HepG2 (cell line): Measurements from ENCODE around the gene NSMCE1. TPM values are rescaled to one million over a fixed set of nuclear protein-coding genes. Genes with fewer than 3 reads are reported as not detected.

ENCODE experiments used
- ATF4 ChIP-seq, 2 experiments: fragments of 450-650 bp in 1 of 2; sonication (generic) in 1 of 2; formaldehyde crosslinking; IDR thresholded peaks; 2 replicates each; pipeline versions ENCODE4 v1.5.0 to v1.8.0; 2020 to 2022; ENCODE audit warnings: mild to moderate bottlenecking in 1 of 2, missing genetic modification reagents in 1 of 2
- CBFB ChIP-seq: sonication (generic); formaldehyde crosslinking; IDR thresholded peaks from 2 replicates; pipeline ENCODE4 v1.4.0; 2020; ENCODE audit warnings: missing genetic modification reagents
- CREM ChIP-seq, 2 experiments: sonication (generic) in 1 of 2; formaldehyde crosslinking in 1 of 2; IDR thresholded peaks; 2 replicates each; pipeline versions ENCODE4 v1.4.0 to v1.6.1; 2016 to 2020; ENCODE audit warnings: antibody characterized with exemption in 1 of 2, mild to moderate bottlenecking in 1 of 2, missing genetic modification reagents in 1 of 2
- ISL2 ChIP-seq: sonication (generic); formaldehyde crosslinking; IDR thresholded peaks from 2 replicates; pipeline ENCODE4 v1.5.0; 2020; ENCODE audit warnings: missing genetic modification reagents
- MLLT10 ChIP-seq: sonication (generic); formaldehyde crosslinking; IDR thresholded peaks from 2 replicates; pipeline ENCODE4 v1.4.0; 2020; ENCODE audit warnings: missing genetic modification reagents
- MYC ChIP-seq: sonication (generic); formaldehyde crosslinking; IDR thresholded peaks from 2 replicates; pipeline ENCODE4 v1.9.0; 2021; ENCODE audit warnings: missing genetic modification reagents, borderline replicate concordance
- NBN ChIP-seq: fragments of 450-650 bp; conservative IDR thresholded peaks from 2 replicates; pipeline ENCODE4 v1.6.1; 2017
- NKX3-1 ChIP-seq: sonication (generic); formaldehyde crosslinking; IDR thresholded peaks from 2 replicates; pipeline ENCODE4 v1.5.0; 2020; ENCODE audit warnings: missing genetic modification reagents
- SRY ChIP-seq: sonication (generic); formaldehyde crosslinking; IDR thresholded peaks from 2 replicates; pipeline ENCODE4 v1.8.0; 2022; ENCODE audit warnings: mild to moderate bottlenecking, missing genetic modification reagents
- ZBTB39 ChIP-seq: sonication (generic); formaldehyde crosslinking; IDR thresholded peaks from 2 replicates; pipeline ENCODE4 v1.5.0; 2020; ENCODE audit warnings: missing genetic modification reagents
- ZBTB4 ChIP-seq: sonication (generic); formaldehyde crosslinking; IDR thresholded peaks from 2 replicates; pipeline ENCODE4 v1.4.0; 2020; ENCODE audit warnings: missing genetic modification reagents, mild to moderate bottlenecking, borderline replicate concordance
- ZNF225 ChIP-seq: sonication (generic); formaldehyde crosslinking; IDR thresholded peaks from 2 replicates; pipeline ENCODE4 v1.4.0; 2020; ENCODE audit warnings: mild to moderate bottlenecking, missing genetic modification reagents
- ZNF260 ChIP-seq: sonication (generic); formaldehyde crosslinking; IDR thresholded peaks from 2 replicates; pipeline ENCODE4 v1.4.0; 2020; ENCODE audit warnings: missing genetic modification reagents, low read depth, mild to moderate bottlenecking, borderline replicate concordance
- ZNF3 ChIP-seq: IDR thresholded peaks from 2 replicates; pipeline ENCODE4 v1.7.0; 2017; ENCODE audit warnings: inconsistent platforms
- ZNF703 ChIP-seq: sonication (generic); formaldehyde crosslinking; IDR thresholded peaks from 2 replicates; pipeline ENCODE4 v1.5.1; 2020; ENCODE audit warnings: missing genetic modification reagents, mild to moderate bottlenecking, moderate library complexity, borderline replicate concordance
- ZNF766 ChIP-seq: sonication (generic); formaldehyde crosslinking; IDR thresholded peaks from 2 replicates; pipeline ENCODE4 v1.5.0; 2020; ENCODE audit warnings: missing genetic modification reagents, borderline replicate concordance
- ZNF776 ChIP-seq: sonication (generic); formaldehyde crosslinking; IDR thresholded peaks from 2 replicates; pipeline ENCODE4 v1.4.0; 2020; ENCODE audit warnings: mild to moderate bottlenecking, missing genetic modification reagents
- ZSCAN30 ChIP-seq: sonication (generic); formaldehyde crosslinking; IDR thresholded peaks from 2 replicates; pipeline ENCODE4 v1.5.0; 2020; ENCODE audit warnings: mild to moderate bottlenecking, missing genetic modification reagents
- polyA plus RNA-seq, 8 experiments: library from polyadenylated mRNA; depleted of rRNA in 3 of 8; stranded (reverse) in 7 of 8; unstranded in 1 of 8; fragments of >200 nt; fragmentation: Illumina TruSeq in 4 of 8; extraction: Trizol in 4 of 8; gene quantifications; 2 replicates each; pipeline versions ENCODE4 v1.2.1 to v1.2.3, GENCODE V29; 2011 to 2016; ENCODE audit warnings: low read depth in 4 of 8, missing spikeins in 1 of 8, mixed read lengths in 1 of 8; ENCODE audit not compliant: insufficient read depth in 1 of 8
- total RNA-seq, 5 experiments: library from RNA; depleted of rRNA; stranded (reverse); fragments of >200 nt; fragmentation: Illumina TruSeq; extraction: Trizol; gene quantifications; 2 replicates each; pipeline ENCODE4 v1.2.3, GENCODE V29; 2016; ENCODE audit warnings: low read depth in 1 of 5
- TF ChIP-seq, protein P1 (sequence below): sonication (generic); formaldehyde crosslinking; conservative IDR thresholded peaks from 2 replicates; pipeline ENCODE4 v1.4.0; 2020; ENCODE audit warnings: missing genetic modification reagents
- TF ChIP-seq, protein P2 (sequence below): IDR thresholded peaks from 2 replicates; pipeline ENCODE4 v1.6.1; 2016; ENCODE audit warnings: low read depth

NSMCE1 gene
- total and polyA plus RNA-seq, 2 of the 13 experiments (the other 11 are each of a cell fraction or from before 2014, with no cell fraction given): 42.7 to 52.9 TPM

DNA sequence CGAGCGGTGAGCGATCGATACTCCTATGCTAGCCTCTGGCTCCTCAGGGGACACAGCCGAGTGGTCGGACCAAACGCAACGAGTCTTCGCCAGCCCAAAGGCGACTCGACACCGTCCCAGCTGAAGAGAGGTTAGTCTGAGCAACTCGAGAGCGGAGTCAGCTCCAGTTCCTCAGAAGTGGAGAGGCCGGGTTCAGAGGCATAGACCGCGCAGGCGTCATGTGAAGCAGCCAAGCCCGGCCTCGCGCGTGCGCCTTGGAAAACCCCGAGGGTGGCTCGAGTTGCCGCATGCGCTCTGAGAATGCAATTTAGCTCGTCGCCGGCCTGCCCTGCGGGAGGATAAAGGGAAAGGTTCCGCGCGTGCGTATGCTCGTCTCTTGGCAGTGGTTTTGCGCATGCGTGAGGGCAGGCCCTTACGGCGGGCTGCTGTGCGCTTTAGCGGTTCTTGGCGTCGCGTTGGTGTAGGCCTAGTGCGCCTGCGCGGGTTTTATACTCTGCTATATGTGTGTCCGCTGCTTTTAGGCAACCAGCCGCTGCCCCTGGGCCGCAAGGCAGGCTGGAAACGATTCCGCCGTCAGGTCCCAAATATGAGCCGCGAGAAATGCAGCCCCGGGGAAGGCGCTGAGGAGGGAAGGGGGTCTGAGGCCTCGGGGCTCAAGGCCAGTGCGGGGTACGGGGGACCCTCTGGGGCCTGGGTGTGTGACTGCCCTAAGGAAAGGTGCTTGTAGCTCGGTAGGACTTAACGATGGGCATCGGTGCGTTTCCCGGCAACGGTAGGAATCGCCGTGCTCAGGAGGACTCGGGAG is 64.9 kb downstream of the NSMCE1 start, which contains the start of gene KDM8 (continued):
- TF ChIP-seq ZNF766 (CRISPR knock-in tag): peak; percentile 75; the same call in 1 of the 2 replicates
- TF ChIP-seq, protein P1, sequence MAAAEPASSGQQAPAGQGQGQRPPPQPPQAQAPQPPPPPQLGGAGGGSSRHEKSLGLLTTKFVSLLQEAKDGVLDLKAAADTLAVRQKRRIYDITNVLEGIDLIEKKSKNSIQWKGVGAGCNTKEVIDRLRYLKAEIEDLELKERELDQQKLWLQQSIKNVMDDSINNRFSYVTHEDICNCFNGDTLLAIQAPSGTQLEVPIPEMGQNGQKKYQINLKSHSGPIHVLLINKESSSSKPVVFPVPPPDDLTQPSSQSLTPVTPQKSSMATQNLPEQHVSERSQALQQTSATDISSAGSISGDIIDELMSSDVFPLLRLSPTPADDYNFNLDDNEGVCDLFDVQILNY (CRISPR knock-in tag): peak; percentile 52; the same call in 1 of the 2 replicates
- TF ChIP-seq ISL2 (CRISPR knock-in tag): peak; percentile 12
- TF ChIP-seq NKX3-1 (CRISPR knock-in tag): peak; percentile 47; the same call in 1 of the 2 replicates
- peak; percentile 86; the same call in 1 of the 2 replicates for TF ChIP-seq CBFB (CRISPR knock-in tag)
- TF ChIP-seq ZNF225 (CRISPR knock-in tag): 0 out of 2 replicates have a peak, but pooled peaks have one; percentile 34
- no peak for TF ChIP-seq ZNF3 (CRISPR knock-in tag)
- peak; percentile 68 for TF ChIP-seq SRY (CRISPR knock-in tag)
- TF ChIP-seq ZNF776 (CRISPR knock-in tag): peak; percentile 89
- TF ChIP-seq ZNF703 (CRISPR knock-in tag): no peak
- TF ChIP-seq ATF4 (CRISPR knock-in tag; IDR thresholded peaks at IDR 0.05): no peak
- TF ChIP-seq MLLT10 (CRISPR knock-in tag): no peak
- no peak; the same call in 1 of the 2 replicates for TF ChIP-seq ZNF260 (CRISPR knock-in tag)
- peak; percentile 90 for TF ChIP-seq ZBTB4 (CRISPR knock-in tag)
- no peak for TF ChIP-seq ZSCAN30 (CRISPR knock-in tag)
- TF ChIP-seq, protein P2, sequence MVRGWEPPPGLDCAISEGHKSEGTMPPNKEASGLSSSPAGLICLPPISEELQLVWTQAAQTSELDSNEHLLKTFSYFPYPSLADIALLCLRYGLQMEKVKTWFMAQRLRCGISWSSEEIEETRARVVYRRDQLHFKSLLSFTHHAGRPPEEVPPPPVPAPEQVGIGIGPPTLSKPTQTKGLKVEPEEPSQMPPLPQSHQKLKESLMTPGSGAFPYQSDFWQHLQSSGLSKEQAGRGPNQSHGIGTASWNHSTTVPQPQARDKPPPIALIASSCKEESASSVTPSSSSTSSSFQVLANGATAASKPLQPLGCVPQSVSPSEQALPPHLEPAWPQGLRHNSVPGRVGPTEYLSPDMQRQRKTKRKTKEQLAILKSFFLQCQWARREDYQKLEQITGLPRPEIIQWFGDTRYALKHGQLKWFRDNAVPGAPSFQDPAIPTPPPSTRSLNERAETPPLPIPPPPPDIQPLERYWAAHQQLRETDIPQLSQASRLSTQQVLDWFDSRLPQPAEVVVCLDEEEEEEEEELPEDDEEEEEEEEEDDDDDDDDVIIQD (CRISPR knock-in tag): no peak
- peak; percentile 87; the same call in 1 of the 2 replicates for TF ChIP-seq CREM (IDR thresholded peaks at IDR 0.05)
- peak; percentile 51; the same call in 1 of the 2 replicates for TF ChIP-seq CREM (CRISPR knock-in tag; IDR thresholded peaks at IDR 0.05)
- TF ChIP-seq MYC (CRISPR knock-in tag): peak; percentile 88; the same call in 1 of the 2 replicates
- TF ChIP-seq NBN: no peak
- TF ChIP-seq ZBTB39: 0 out of 2 replicates have a peak, but pooled peaks have one; percentile 26
